MM.1S (cell line): ENCODE measurements around the gene NOL4L.

Experiments used
- EZH2 ChIP-seq: fragments of 300-600 bp; sonication (generic); optimal IDR thresholded peaks from 2 replicates; pipeline ENCODE3; 2017; ENCODE audit warnings: low read depth, mild to moderate bottlenecking, antibody characterized with exemption, low read length, mixed read lengths
- TF ChIP-seq, protein P1 (sequence below): fragments of 300-600 bp; sonication (generic); IDR thresholded peaks from 2 replicates; pipeline ENCODE4 v1.5.1; 2016; ENCODE audit warnings: antibody characterized with exemption, low read length, mixed read lengths

- TF ChIP-seq, protein P1, sequence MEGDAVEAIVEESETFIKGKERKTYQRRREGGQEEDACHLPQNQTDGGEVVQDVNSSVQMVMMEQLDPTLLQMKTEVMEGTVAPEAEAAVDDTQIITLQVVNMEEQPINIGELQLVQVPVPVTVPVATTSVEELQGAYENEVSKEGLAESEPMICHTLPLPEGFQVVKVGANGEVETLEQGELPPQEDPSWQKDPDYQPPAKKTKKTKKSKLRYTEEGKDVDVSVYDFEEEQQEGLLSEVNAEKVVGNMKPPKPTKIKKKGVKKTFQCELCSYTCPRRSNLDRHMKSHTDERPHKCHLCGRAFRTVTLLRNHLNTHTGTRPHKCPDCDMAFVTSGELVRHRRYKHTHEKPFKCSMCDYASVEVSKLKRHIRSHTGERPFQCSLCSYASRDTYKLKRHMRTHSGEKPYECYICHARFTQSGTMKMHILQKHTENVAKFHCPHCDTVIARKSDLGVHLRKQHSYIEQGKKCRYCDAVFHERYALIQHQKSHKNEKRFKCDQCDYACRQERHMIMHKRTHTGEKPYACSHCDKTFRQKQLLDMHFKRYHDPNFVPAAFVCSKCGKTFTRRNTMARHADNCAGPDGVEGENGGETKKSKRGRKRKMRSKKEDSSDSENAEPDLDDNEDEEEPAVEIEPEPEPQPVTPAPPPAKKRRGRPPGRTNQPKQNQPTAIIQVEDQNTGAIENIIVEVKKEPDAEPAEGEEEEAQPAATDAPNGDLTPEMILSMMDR = no peak
- no peak for TF ChIP-seq EZH2
Measured at GRCh38 chr20:32629813-32630212, 44.7 kb upstream of the NOL4L start.
